ENCODE measurements around the gene CERCAM.

The CERCAM gene

DNA sequence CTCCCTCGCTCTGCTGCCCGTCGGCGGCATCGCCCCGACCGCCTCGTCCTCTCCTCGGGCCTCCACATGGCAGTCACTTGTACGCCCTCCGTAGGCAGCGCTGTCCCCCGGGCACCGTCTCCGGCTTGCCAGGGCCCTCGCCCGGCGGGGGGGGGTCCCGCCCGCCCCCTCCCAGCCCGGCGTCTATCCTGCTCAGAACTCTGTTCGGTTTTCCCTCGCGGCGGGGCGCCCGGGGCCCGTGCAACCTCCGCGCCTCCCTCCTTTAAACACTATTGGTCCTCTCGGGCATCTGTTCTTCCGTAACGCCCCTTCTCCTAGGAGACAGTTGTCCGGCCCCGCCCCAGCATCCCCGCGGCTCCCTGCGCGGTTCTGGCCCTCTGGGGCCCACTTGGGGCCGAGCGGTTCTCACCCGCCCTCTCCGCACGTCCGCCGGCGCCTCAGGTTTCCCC is 36.0 kb downstream of the CERCAM start:
- DNase-seq (ENCODE audit: low spot score) = peak; percentile 93

DNA sequence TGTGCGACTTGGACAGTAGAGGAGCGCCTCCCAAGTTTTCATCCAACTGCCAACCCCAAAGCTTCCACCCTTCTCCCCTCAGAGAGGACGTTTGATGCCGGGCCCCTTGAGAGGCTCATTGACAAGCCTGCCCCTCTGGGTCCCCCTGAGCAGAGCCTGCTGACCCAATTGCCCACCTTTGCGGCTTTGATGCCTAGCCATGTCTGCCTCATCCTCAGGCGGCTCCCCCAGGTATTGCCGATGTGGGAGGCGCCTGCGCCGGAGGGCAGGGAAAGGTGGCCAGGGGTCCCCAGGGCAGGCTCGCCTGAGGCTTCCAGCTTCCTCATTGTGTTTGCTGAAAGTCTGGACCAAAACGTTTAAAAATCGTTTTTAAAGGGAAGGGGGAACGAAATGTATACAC is 36.5 kb downstream of the CERCAM start:
- DNase-seq (ENCODE audit: low spot score) = peak; percentile 37

DNA sequence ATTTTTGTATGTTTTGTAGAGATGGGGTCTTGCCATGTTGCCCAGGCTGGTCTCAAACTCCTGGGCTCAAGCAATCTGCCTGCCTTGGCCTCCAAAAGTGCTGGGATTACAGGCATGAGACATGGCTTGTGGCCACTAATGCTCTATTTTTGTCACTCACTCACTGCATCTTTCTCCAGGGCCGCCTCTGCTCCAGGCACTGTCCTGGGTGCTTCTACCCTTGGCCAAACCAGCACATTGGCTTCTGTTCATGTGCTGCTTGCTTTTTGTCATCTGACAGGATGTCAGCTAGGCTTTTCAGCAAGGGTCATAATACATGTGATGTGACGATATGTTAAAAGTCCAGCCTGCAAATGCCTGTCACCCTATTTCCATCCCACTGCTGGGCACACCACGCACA is 38.4 kb downstream of the CERCAM start:
- no peak for DNase-seq (ENCODE audit: low spot score)

DNA sequence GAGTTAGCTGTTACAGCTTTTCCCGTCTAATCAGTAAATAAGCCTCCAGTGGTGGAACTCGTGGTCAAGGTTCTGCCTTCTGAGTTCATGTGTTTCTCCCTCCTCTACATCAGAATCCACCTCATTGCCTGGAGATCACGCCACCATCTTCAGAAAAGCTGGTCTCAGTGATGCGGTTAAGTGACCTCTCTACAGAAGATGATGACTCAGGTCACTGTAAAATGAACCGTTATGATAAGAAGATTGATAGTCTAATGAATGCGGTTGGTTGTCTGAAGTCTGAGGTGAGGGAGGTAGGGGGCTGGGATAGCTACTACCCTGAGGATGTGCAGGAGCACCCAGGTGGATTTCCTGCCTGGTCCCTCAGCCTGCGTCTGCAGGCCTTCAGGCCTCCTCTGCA is 48.4 kb downstream of the CERCAM start:
- DNase-seq (ENCODE audit: low spot score) = no peak

DNA sequence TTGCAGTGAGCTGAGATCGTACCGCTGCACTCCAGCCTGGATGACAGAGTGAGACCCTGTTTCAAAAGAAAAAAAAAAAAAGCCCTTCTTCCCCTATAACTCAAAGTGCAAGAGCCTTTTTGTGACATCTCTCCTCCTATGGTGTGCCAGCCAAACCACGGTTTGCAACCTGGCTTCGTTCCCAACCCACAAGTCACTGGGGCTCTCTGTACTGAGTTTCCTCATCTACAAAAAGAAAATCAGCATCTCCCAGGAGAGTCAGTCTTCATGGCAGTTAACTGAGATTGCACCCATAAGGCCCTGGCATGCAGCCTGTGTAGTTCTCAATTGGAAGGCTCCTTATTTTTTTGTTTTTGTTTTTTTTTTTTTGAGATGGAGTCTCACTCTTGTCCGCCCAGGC is 49.9 kb downstream of the CERCAM start:
- no peak for DNase-seq (ENCODE audit: low spot score)

DNA sequence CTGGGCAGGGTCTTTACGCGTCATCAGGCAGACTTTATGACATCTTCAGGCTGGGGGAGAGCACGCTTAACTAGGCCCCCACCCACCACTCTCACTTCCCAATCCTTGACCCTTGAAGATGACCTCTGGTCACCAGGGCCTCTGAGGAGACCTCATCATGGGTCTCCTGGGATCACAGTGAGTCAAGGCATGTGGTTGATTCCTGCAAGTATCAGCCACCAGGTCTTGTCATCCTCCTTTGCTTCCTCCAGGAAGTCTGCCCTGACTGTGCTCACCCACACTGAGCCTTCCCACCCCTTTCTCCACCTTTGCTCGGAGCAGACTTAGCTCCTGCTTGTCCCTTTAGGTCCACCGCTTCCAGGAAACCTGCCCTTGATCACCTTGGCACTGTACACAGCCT is 52.4 kb downstream of the CERCAM start:
- no peak for DNase-seq (ENCODE audit: low spot score)

DNA sequence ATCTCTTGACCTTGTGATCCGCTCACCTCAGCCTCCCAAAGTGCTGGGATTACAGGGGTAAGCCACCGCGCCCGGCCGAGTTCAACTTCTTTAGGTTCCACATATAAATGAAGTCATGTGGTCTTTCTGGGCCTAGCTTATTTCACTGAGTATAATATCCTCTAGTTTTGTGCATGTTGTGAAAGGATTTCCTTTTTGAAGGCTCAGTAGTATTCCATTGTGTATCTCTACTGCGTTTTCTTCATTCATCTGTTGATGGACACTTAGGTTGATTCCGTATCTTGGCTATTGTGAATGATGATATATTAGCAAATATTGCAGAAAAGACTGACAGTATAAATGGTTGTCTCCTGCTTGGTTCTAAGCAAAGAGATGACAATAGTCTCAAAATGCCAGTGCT is 55.2 kb downstream of the CERCAM start:
- no peak for DNase-seq (ENCODE audit: low spot score)

DNA sequence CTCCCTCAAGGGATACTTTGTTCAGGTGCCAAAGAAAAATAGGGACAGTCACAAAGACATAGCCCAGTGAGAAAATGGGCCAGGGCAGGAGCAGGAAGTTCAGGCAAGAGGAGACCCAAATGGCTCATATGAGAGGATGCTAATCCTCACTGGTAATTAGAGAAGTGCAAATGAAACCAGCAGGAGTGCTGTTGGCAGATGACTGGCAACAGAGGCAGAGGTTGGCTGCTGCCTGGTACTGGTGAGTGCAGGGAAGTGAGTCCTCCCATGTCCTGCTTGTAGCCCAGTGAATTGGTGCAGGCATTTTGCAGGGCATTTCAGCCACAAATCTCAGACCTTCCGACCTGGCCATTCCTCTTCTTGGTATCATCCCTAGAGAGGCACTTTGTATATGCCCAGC is 58.6 kb downstream of the CERCAM start:
- no peak for DNase-seq (ENCODE audit: low spot score)

DNA sequence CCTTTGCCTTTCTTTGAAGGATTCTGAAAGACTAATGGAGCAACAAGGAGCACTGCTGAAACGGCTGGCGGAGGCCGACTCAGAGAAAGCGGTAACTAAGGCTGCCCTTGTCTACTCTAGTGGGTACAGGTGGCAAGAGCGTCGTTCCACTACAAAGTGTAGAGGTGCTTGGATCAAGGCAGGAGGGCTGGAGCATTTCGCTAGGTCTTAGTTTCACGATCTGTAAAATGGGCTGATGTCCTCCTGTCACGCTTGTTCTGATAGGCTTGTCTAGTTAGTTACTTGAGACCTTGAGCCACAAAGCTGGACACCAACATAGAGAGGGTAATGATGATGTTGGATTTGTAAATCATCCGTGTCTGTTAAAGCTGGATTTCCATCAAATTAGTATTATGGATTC is 60.9 kb downstream of the CERCAM start:
- no peak for DNase-seq (ENCODE audit: low spot score)

DNA sequence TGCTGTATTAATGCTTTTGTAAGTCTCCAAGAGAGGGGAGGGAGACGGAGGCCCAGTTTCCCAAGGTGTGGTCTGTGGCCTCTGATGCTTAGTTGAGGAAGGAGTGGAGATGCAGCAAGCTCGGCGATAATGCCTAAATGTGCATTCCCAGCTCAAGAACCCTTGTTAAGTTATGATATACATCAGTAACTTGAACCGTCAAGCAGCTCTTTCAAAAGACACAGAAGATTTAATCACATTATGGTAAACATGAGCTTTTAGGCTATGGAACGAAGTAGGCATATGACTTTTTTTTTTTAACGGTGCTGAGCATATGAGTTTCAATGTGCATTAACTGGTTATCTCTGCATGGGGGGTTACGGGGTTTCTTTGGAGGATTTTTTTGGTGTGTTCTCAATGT is 61.5 kb downstream of the CERCAM start:
- DNase-seq (ENCODE audit: low spot score) = no peak

DNA sequence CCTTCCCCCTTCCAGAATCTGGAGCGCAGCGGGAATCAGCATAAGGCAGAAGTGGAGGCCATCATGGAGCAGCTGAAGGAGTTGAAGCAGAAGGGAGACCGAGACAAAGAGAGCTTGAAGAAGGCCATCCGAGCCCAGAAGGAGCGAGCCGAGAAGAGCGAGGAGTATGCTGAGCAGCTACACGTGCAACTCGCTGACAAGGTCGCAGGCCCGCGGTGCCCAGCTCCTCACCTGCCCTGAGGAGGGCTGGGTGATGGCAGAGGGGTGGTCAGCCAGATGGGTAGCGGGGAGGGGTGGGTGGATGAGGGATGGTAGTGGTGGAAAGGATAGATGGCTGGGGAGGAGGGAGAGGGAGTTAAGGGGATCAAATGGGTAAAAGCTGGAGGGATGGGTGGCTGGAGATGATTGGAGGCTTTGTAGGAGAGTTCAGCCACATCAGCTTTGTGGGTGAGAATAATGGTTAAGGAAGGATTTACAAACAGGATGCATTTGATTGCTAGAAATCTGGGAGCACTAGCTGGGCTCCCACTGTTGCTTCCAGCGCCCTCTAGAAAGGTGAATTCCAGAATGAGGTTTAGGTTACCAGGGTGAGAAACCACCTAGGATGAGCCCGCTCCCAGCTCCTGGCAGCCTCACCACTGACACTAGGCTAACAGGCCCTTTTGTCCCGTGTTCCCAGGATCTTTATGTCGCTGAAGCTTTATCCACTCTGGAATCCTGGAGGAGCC is 64.2 kb downstream of the CERCAM start:
- no peak for DNase-seq (ENCODE audit: low spot score)

DNA sequence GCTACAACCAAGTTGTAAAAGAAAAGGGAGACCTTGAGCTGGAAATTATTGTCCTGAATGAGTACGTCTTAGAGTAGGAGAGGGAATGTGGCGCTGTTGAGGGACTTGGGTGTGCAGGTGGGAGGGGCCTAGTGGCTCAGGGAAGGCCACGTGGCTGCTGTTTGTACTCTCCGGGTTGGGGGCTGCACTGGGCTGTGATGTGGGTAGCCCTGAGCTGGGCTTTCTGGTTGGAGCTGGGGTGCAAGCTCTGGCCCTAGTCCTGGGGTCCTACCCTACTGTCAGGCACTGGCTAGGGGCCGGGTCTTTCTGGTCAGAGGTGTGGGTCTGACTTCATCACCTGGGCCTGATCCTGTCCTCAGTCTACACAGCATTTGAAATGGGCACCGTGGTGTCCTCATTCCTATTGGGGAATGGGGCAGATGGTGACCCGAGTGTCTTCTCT is 64.8 kb downstream of the CERCAM start:
- no peak for DNase-seq (ENCODE audit: low spot score)

DNA sequence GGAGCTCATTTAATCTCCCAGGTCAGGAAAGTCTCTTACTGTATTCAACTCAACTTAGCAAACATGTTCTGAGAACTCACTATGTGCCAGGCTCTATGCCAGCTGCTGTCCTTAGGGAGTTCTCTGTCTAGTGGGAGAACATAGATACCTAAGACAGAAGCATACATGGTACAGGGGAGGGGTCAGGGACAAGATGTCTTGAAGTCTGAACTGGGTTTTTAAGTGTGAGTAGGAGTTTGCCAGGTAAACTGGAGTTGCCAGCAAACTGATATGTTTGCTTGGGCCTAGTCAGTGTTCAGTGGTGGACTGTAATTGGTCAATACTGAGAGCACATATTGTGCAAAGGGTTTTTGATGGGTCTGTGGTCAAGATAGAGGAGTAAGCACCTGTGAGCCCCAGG is 65.5 kb downstream of the CERCAM start:
- no peak for DNase-seq (ENCODE audit: low spot score)
